Measurements from ENCODE around the gene TNIK. TPM values are rescaled to one million over a fixed set of nuclear protein-coding genes. Genes with fewer than 3 reads are reported as not detected.
"Not testable (repeated sequence)": the region's sequence is repeated elsewhere in the genome, so short reads cannot be mapped to it uniquely, and the experiment has no call there.

Gene TNIK
- total and polyA plus RNA-seq, 2 of the 4 experiments (the other 2 are of a cell fraction), result 3.4 to 6.3 TPM

DNA sequence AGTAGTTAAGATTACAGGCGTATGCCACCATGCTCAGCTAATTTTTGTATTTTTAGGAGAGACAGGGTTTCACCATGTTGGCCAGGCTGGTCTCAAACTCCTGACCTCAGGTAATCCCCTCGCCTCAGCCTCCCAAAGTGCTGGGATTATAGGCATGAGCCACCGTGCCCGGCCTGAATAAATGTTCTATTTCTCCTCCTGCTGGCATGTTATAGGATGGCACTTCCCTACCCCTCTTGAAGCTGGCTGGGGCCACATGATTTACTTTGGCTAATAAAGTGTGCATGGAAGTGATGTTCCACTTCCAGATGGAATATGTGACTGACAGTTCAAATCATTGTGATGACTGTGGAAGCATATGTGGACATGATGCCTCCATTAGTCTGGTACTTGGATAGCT, 77.9 kb downstream of the TNIK start:
- H3K79me1 ChIP-seq (ENCODE audit: low read depth in 1 of 2, low read length in 2 of 2); H3K4me3 ChIP-seq (ENCODE audit: insufficient read depth, low read depth, low read length); H2BK120ac ChIP-seq (ENCODE audit: low read depth, low read length); BruUV-seq (replicated peaks); H3K36me3 ChIP-seq (ENCODE audit: control insufficient read depth, insufficient read depth, low read length); H2BK15ac ChIP-seq (ENCODE audit: low read depth, low read length); CTCF ChIA-PET; DNase-seq; dilution Hi-C loops (cut with HindIII; ENCODE audit: low sequenced_read_pairs, unreplicated experiment); H3K4me2 ChIP-seq (ENCODE audit: low read depth, low read length); intact Hi-C loops (cut with micrococcal nuclease); H2BK5ac ChIP-seq (ENCODE audit: low read depth, low read length, poor library complexity, severe bottlenecking); H3K23ac ChIP-seq (ENCODE audit: low read depth, low read length); ATAC-seq (ENCODE audit: low read depth); H2BK20ac ChIP-seq (ENCODE audit: low read depth, low read length); H4K91ac ChIP-seq (ENCODE audit: insufficient read depth, low read depth, low read length); H2AK9ac ChIP-seq (replicated peaks; ENCODE audit: low read depth, low read length, poor library complexity); in situ Hi-C loops (cut with MboI; ENCODE audit: low sequenced_read_pairs); H3K27ac ChIP-seq (ENCODE audit: insufficient read depth, low read length); H3K27me3 ChIP-seq (ENCODE audit: control insufficient read depth, insufficient read depth, low read length); H3K9ac ChIP-seq (ENCODE audit: low read depth, low read length); H2AFZ ChIP-seq (replicated peaks; ENCODE audit: low read length, poor library complexity); H3K9me3 ChIP-seq (ENCODE audit: control insufficient read depth, insufficient read depth, low read length); H4K20me1 ChIP-seq (ENCODE audit: insufficient read depth, low read length); H3K4ac ChIP-seq (ENCODE audit: low read depth, low read length); H3K14ac ChIP-seq (replicated peaks; ENCODE audit: low read depth, low read length); H3K56ac ChIP-seq (ENCODE audit: extremely low read depth, insufficient read depth, low read length); H4K5ac ChIP-seq (ENCODE audit: low read depth, low read length); H4K8ac ChIP-seq (ENCODE audit: low read depth in 2 of 2, low read length in 2 of 2); H3K18ac ChIP-seq (ENCODE audit: low read depth, low read length); POLR2A ChIA-PET (ENCODE audit: unreplicated experiment): not testable (repeated sequence)
- Histone ChIP-seq H3K9me1 (ENCODE audit: insufficient read depth, low read length) (peaks cover 10% of the 10 kb centered on the region), H2AK5ac (ENCODE audit: low read depth, low read length) (peak overlapping the region; percentile 41; the same call in 1 of the 2 replicates), H3K4me1 (ENCODE audit: control insufficient read depth, insufficient read depth, low read length) (peaks cover 15% of the 10 kb centered on the region)
- no CpG with 5 or more reads among the region's 4 CpGs for WGBS, 2 experiments (ENCODE audit: extremely low coverage in 2 of 2, insufficient read length in 1 of 2)

Data from IMR-90 (cell line).